DOHH2 (cell line): ENCODE measurements around the gene ARID5A.
"Not testable (repeated sequence)": the region's sequence is repeated elsewhere in the genome, so short reads cannot be mapped to it uniquely, and the experiment has no call there.

Source experiments
- H3F3A ChIP-seq: fragments of 200-600 bp; sonication (generic), shearing (Covaris generic); 2 replicates; pipeline ENCODE4 v1.6.0; 2016; ENCODE audit warnings: antibody characterized with exemption, mild to moderate bottlenecking; ENCODE audit not compliant: control insufficient read depth, insufficient read depth
- H3K27ac ChIP-seq: fragments of 200-600 bp; sonication (generic); 2 replicates; pipeline ENCODE4 v1.5.1; 2014; ENCODE audit warnings: low read depth, mild to moderate bottlenecking, low read length, moderate library complexity
- H3K27me3 ChIP-seq: fragments of 200-600 bp; sonication (generic); 2 replicates; pipeline ENCODE4 v1.6.1; 2014; ENCODE audit warnings: mild to moderate bottlenecking, low read length, mixed read lengths; ENCODE audit not compliant: control insufficient read depth
- H3K36me3 ChIP-seq: fragments of 200-600 bp; sonication (generic); 2 replicates; pipeline ENCODE4 v1.6.1; 2014; ENCODE audit warnings: mild to moderate bottlenecking, low read length, moderate library complexity, mixed read lengths; ENCODE audit not compliant: control insufficient read depth
- H3K4me1 ChIP-seq: fragments of 200-600 bp; sonication (generic); 2 replicates; pipeline ENCODE4 v1.6.1; 2014; ENCODE audit warnings: mild to moderate bottlenecking, low read length, mixed read lengths; ENCODE audit not compliant: control insufficient read depth
- H3K4me2 ChIP-seq: fragments of 200-600 bp; sonication (generic); 2 replicates; pipeline ENCODE4 v1.6.0; 2014; ENCODE audit warnings: mild to moderate bottlenecking, low read length, moderate library complexity
- H3K4me3 ChIP-seq: fragments of 200-600 bp; sonication (generic); 2 replicates; pipeline ENCODE4 v1.5.1; 2014; ENCODE audit warnings: mild to moderate bottlenecking, low read length, mixed read lengths
- H3K79me2 ChIP-seq: fragments of 200-600 bp; sonication (generic); 2 replicates; pipeline ENCODE4 v1.6.1; 2014; ENCODE audit warnings: mild to moderate bottlenecking, low read length, mixed read lengths; ENCODE audit not compliant: control insufficient read depth
- H3K9me2 ChIP-seq: fragments of 200-600 bp; sonication (generic); replicated peaks from 2 replicates; pipeline ENCODE4 v1.6.1; 2014; ENCODE audit warnings: mild to moderate bottlenecking, low read length, mixed read lengths; ENCODE audit not compliant: control insufficient read depth
- H3K9me3 ChIP-seq: fragments of 200-600 bp; sonication (generic); 2 replicates; pipeline ENCODE4 v1.6.1; 2014; ENCODE audit warnings: antibody characterized with exemption, low read length, mixed read lengths; ENCODE audit not compliant: control insufficient read depth, insufficient read depth
- H4K20me1 ChIP-seq: fragments of 200-600 bp; sonication (generic); 2 replicates; pipeline ENCODE4 v1.6.0; 2014; ENCODE audit warnings: low read depth, mild to moderate bottlenecking, antibody characterized with exemption, low read length, moderate library complexity; ENCODE audit not compliant: control insufficient read depth, insufficient read depth
- CTCF ChIP-seq: fragments of 200-600 bp; sonication (generic); IDR thresholded peaks from one replicate; pipeline ENCODE4 v1.5.1; 2014; ENCODE audit warnings: antibody characterized with exemption, mild to moderate bottlenecking, low read depth, low read length; ENCODE audit not compliant: poor library complexity, severe bottlenecking
- EZH2phosphoT487 ChIP-seq: fragments of 200-600 bp; sonication (generic); IDR thresholded peaks from 2 replicates; pipeline ENCODE4 v1.6.1; 2017; ENCODE audit warnings: borderline replicate concordance, mild to moderate bottlenecking, antibody characterized with exemption, low read length, moderate library complexity, mixed read lengths

ARID5A gene

GRCh38 chr2:96554293-96555145 is 18.0 kb downstream of the ARID5A start:
- H3F3A ChIP-seq = no peaks in the 10 kb centered on the region
- no peaks in the 10 kb centered on the region for H4K20me1 ChIP-seq
- H3K4me1 ChIP-seq = peaks cover 6% of the 10 kb centered on the region
- H3K27ac ChIP-seq = no peak overlapping the region
- no peaks in the 10 kb centered on the region for H3K36me3 ChIP-seq
- H3K9me2 ChIP-seq = no peaks in the 10 kb centered on the region
- H3K27me3 ChIP-seq = no peaks in the 10 kb centered on the region
- peak overlapping the region; percentile 41 for H3K4me2 ChIP-seq
- H3K4me3 ChIP-seq = peak overlapping the region; percentile 34
- H3K9me3 ChIP-seq = no peaks in the 10 kb centered on the region
- no peaks in the 10 kb centered on the region for H3K79me2 ChIP-seq
- peak; percentile 97 for TF ChIP-seq CTCF
- no peak for TF ChIP-seq EZH2phosphoT487

GRCh38 chr2:96555146-96555610 is 18.6 kb downstream of the ARID5A start:
- H3K9me2 ChIP-seq = no peaks in the 10 kb centered on the region
- H3K4me3 ChIP-seq = no peak overlapping the region
- H3K4me2 ChIP-seq = no peak overlapping the region
- no peaks in the 10 kb centered on the region for H3F3A ChIP-seq
- TF ChIP-seq EZH2phosphoT487 = no peak
- no peak for TF ChIP-seq CTCF
- no peaks in the 10 kb centered on the region for H4K20me1 ChIP-seq
- no peak overlapping the region for H3K27ac ChIP-seq
- no peaks in the 10 kb centered on the region for H3K27me3 ChIP-seq
- H3K36me3 ChIP-seq = no peaks in the 10 kb centered on the region
- H3K79me2 ChIP-seq = no peaks in the 10 kb centered on the region
- peaks cover 6% of the 10 kb centered on the region for H3K4me1 ChIP-seq
- no peaks in the 10 kb centered on the region for H3K9me3 ChIP-seq

GRCh38 chr2:96556441-96557330 is 20.1 kb downstream of the ARID5A start:
- H3K9me2 ChIP-seq = no peaks in the 10 kb centered on the region
- H4K20me1 ChIP-seq = no peaks in the 10 kb centered on the region
- H3K9me3 ChIP-seq = no peaks in the 10 kb centered on the region
- no peak overlapping the region for H3K4me3 ChIP-seq
- H3K4me1 ChIP-seq = peaks cover 6% of the 10 kb centered on the region
- H3K27me3 ChIP-seq = no peaks in the 10 kb centered on the region
- no peaks in the 10 kb centered on the region for H3K36me3 ChIP-seq
- H3K4me2 ChIP-seq = no peak overlapping the region
- H3K79me2 ChIP-seq = no peaks in the 10 kb centered on the region
- H3F3A ChIP-seq = no peaks in the 10 kb centered on the region
- no peak overlapping the region for H3K27ac ChIP-seq
- TF ChIP-seq CTCF (no peak), EZH2phosphoT487 (no peak)

GRCh38 chr2:96557421-96557820 is 20.9 kb downstream of the ARID5A start:
- not testable (repeated sequence) for H3F3A ChIP-seq, H3K4me2 ChIP-seq, H3K36me3 ChIP-seq, H3K27me3 ChIP-seq, H3K27ac ChIP-seq, H3K79me2 ChIP-seq, H3K9me3 ChIP-seq, H3K9me2 ChIP-seq, H3K4me1 ChIP-seq, H3K4me3 ChIP-seq, H4K20me1 ChIP-seq
